ENCODE data around the gene WFDC1. TPM values are rescaled to one million over a fixed set of nuclear protein-coding genes. Genes with fewer than 3 reads are reported as not detected.

The WFDC1 gene
- polyA plus RNA-seq, 1 experiment = 85.8 TPM

GRCh38 chr16:84259691-84260090 lies 35.0 kb upstream of the WFDC1 start:
- H3K4me3 ChIP-seq (ENCODE audit: low read depth, low read length) = no peak overlapping the region
- H3K36me3 ChIP-seq (ENCODE audit: control insufficient read depth, insufficient read depth, low read length) = no peaks in the 10 kb centered on the region
- DNase-seq (ENCODE audit: low read depth) = no peak
- POLR2A ChIA-PET = no interaction called here
- 0 out of 2 replicates have a peak, but pooled peaks cover 4% of the 10 kb centered on the region for H3K27me3 ChIP-seq (ENCODE audit: control insufficient read depth, insufficient read depth, low read length)
- CTCF ChIA-PET = interaction anchor here (1.1 kb wide), 1 partner anchor 17 kb away, joined by 5 read pairs; no protein-coding TSS in a partner anchor
- TF ChIP-seq CTCF (IDR thresholded peaks at IDR 0.05; ENCODE audit: insufficient read depth, low read depth, low read length) = no peak

GRCh38 chr16:84260766-84261554 lies 33.7 kb upstream of the WFDC1 start:
- no peak overlapping the region for H3K4me3 ChIP-seq (ENCODE audit: low read depth, low read length)
- H3K36me3 ChIP-seq (ENCODE audit: control insufficient read depth, insufficient read depth, low read length) = no peaks in the 10 kb centered on the region
- no peak for DNase-seq (ENCODE audit: low read depth)
- POLR2A ChIA-PET = no interaction called here
- peaks cover 1% of the 10 kb centered on the region; the same call in 1 of the 2 replicates for H3K27me3 ChIP-seq (ENCODE audit: control insufficient read depth, insufficient read depth, low read length)
- no peak for TF ChIP-seq CTCF (IDR thresholded peaks at IDR 0.05; ENCODE audit: insufficient read depth, low read depth, low read length)
- CTCF ChIA-PET = interaction anchor here (0.9 to 1.5 kb wide), 2 partner anchors 17 to 47 kb away, joined by 3 to 4 read pairs; no protein-coding TSS in a partner anchor

GRCh38 chr16:84262031-84262430 lies 32.6 kb upstream of the WFDC1 start:
- Histone ChIP-seq H3K4me3 (ENCODE audit: low read depth, low read length) (no peak overlapping the region), H3K27me3 (ENCODE audit: control insufficient read depth, insufficient read depth, low read length) (peaks cover 1% of the 10 kb centered on the region; the same call in 1 of the 2 replicates), H3K36me3 (ENCODE audit: control insufficient read depth, insufficient read depth, low read length) (no peaks in the 10 kb centered on the region)
- DNase-seq (ENCODE audit: low read depth) = no peak
- no peak for TF ChIP-seq CTCF (IDR thresholded peaks at IDR 0.05; ENCODE audit: insufficient read depth, low read depth, low read length)
- ChIA-PET CTCF (interaction anchor here (0.8 to 1.5 kb wide), 2 partner anchors 15 to 16 kb away, joined by 3 read pairs; no protein-coding TSS in a partner anchor), POLR2A (no interaction called here)

GRCh38 chr16:84262939-84263338 lies 31.7 kb upstream of the WFDC1 start:
- H3K4me3 ChIP-seq (ENCODE audit: low read depth, low read length) = no peak overlapping the region
- DNase-seq (ENCODE audit: low read depth) = no peak
- POLR2A ChIA-PET = no interaction called here
- no peaks in the 10 kb centered on the region for H3K36me3 ChIP-seq (ENCODE audit: control insufficient read depth, insufficient read depth, low read length)
- peaks cover 1% of the 10 kb centered on the region; the same call in 1 of the 2 replicates for H3K27me3 ChIP-seq (ENCODE audit: control insufficient read depth, insufficient read depth, low read length)
- CTCF ChIA-PET = interaction anchor here (0.6 to 2.0 kb wide), 4 partner anchors 10 to 95 kb away, joined by 3 to 11 read pairs (median 4); no protein-coding TSS in a partner anchor
- TF ChIP-seq CTCF (IDR thresholded peaks at IDR 0.05; ENCODE audit: insufficient read depth, low read depth, low read length) = no peak

- peaks cover 3% of the 10 kb centered on the region for H3K27me3 ChIP-seq (ENCODE audit: control insufficient read depth, insufficient read depth, low read length)
- no peak for DNase-seq (ENCODE audit: low read depth)
- ChIA-PET POLR2A (no interaction called here), CTCF (interaction anchor here (0.9 to 2.1 kb wide), 3 partner anchors 10 to 220 kb away, joined by 6 to 9 read pairs (median 6); no protein-coding TSS in a partner anchor)
- no peak overlapping the region for H3K4me3 ChIP-seq (ENCODE audit: low read depth, low read length)
- no peak for TF ChIP-seq CTCF (IDR thresholded peaks at IDR 0.05; ENCODE audit: insufficient read depth, low read depth, low read length)
- H3K36me3 ChIP-seq (ENCODE audit: control insufficient read depth, insufficient read depth, low read length) = no peaks in the 10 kb centered on the region
Measured at GRCh38 chr16:84266451-84266850, 28.2 kb upstream of the WFDC1 start.
